ENCODE measurements around the gene PWP2.
"Not testable (repeated sequence)": the region's sequence is repeated elsewhere in the genome, so short reads cannot be mapped to it uniquely, and the experiment has no call there.

GRCh38 chr21:44143996-44144395 is 36.8 kb downstream of the PWP2 start:
- not testable (repeated sequence) for TF ChIP-seq CTCF (IDR thresholded peaks at IDR 0.05); EZH2 (IDR thresholded peaks at IDR 0.05; ENCODE audit: borderline replicate concordance, insufficient read depth, low read depth, low read length, poor library complexity, severe bottlenecking)

Data from B cell (primary cell).